GOT3 (cell line): ENCODE data around the gene NDUFS3.
"Not testable (repeated sequence)": the region's sequence is repeated elsewhere in the genome, so short reads cannot be mapped to it uniquely, and the experiment has no call there.

Source experiments
- DNase-seq: peaks from one replicate; lab custom pipeline; 2025; ENCODE audit warnings: mixed read lengths; lab: John Stamatoyannopoulos, UW

Gene NDUFS3

DNA sequence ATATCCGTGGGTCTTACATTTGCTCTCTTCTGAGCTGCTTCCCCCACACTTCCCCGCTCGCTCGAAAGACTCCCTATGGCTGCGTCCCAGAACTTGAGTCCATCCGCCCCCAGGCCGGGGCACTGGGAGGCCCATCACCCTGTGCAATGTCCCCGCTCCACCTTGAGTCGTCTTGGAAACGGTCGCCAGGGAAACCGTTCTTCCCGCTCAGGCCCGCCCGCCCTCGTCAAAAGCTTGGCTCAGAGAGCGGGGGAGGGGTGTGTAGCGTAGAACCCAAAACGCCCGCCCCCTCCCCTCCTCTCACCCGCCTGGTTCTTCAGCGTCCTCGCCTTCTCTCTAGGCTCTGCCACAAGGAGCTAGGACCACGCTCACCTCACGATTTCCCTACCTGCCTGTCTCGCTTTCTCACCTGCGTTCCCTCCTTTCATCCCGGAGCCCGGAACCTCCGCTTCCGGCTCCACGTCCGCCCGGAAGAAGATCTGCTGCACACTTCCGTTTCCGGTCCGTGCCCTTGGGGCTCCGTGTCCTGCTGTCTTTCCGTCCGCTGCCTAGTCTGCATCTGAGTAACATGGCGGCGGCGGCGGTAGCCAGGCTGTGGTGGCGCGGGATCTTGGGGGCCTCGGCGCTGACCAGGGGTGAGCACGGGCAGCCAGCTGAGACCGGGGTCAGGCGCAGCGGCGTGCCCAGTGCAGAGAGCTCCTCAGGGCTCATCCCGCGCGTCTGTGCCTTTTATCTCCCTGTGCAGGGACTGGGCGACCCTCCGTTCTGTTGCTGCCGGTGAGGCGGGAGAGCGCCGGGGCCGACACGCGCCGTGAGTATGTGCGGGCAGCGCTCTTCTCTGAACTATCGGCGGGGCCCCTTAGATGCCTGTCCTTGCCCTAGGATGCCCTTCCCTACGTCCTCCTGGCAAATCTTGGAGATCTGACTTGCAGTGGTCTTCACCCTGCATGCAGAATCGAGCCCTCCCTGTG lies at the start of gene NDUFS3, which contains the start of gene KBTBD4:
NDUFS3 (plus strand) TSS at position 551 of the 971 bp plus-strand sequence; CDS start at position 569, 18 bp downstream.
KBTBD4 (minus strand) TSS at position 447 of the 971 bp plus-strand sequence; CDS start at position 428, 19 bp downstream.
- DNase-seq = peak; percentile 44

DNA sequence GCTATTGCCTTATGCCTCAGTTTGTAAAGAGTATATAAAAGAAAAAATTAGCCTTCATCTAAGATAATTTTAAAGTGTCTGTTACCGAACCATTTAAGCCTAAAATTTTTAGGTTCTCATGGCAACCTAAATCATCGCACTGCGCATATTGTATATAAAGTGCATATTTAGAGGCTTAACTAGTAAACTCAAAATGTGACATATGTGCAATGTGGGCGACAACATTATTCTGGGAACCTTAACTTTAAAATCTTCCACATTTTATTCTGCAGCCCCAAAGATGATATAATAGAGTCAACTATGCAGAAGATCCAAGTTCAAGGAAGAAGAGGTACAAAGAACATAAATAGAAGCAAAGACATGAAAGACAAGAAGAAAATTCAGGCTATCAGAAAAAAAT lies 48.9 kb upstream of the NDUFS3 start:
- DNase-seq = no peak

DNA sequence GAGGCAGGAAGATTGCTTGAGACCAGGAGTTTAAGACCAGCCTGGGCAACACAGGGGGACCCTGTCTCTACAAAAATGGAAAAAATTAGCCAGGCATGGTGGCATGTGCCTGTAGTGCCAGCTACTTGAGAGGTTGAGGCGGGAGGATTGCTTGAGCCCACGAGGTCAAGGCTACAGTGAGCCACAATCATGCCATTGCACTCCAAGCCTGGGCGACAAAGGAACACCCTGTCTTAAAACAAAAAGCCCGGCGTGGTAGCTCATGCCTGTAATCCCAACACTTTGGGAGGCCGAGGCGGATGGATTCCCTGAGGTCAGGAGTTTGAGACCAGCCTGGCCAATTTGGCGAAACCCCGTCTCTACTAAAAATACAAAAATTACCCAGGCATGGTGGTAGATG lies 48.2 kb upstream of the NDUFS3 start:
- DNase-seq = not testable (repeated sequence)

DNA sequence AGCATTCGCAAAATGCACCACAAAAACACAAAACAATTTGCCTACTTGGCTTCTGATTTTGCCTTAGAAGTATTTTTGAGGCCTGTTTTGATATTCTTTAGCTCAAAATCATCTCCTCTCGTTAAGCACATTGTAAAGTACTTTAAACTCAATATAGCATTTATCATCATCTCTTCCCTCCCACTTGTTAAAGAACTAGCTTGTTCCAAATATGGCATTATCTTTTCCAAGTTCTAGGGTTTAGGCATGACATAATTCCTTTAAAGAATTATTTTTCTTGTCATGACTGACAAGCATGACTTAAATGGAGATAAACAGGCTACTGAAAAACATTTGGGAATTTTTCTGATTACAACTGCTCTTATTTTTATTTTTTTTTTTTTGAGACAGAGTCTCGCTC lies 47.2 kb upstream of the NDUFS3 start:
- DNase-seq = no peak

DNA sequence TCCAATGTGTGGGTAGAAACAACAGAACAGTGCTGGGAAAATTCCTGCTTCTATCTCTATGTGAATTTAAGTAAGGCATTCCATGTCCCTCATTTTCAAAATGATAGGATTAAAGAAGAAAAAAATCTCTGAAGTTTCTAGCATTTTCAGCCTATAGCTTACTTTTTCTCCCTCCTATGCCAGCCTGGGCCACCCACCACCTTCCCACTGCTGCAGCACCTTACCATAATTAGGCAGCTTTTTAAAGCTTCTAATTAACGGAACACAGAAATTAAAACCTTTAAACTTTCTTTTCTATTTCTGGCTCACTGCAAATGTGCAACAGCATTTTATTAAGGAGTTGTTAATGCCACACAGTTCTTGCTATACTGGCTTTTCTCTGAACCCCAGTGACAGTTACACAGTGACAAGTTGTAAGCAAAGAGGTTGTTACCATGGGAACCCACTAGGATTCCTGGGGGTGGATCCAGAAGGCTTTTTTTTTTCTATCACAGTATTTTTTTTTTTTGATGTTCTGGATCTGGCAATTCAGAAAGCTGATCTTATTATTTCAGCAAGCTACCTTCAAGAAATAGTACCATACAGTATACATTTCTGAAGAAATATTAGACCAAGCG lies 46.2 kb upstream of the NDUFS3 start:
- no peak for DNase-seq

DNA sequence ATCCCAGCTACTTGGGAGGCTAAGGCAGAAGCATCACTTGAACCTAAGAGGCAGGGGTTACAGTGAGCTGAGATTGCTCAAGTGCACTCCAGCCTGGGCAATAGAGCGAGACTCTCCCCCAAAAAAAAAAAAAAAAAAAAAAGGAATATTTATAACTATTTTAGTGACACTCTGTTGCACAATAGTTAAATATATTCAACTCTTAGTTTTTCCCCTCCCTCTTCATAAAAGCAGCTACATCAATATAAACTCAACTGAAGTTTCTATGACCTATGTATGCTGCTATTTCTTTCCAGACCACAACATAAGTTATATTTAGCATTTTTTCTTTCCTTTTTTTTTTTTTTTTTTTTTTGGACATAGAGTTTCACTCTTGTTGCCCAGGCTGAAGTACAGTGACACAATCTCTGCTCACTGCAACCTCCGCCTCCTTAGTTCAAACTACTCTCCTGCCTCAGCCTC lies 45.2 kb upstream of the NDUFS3 start:
- no peak for DNase-seq

DNA sequence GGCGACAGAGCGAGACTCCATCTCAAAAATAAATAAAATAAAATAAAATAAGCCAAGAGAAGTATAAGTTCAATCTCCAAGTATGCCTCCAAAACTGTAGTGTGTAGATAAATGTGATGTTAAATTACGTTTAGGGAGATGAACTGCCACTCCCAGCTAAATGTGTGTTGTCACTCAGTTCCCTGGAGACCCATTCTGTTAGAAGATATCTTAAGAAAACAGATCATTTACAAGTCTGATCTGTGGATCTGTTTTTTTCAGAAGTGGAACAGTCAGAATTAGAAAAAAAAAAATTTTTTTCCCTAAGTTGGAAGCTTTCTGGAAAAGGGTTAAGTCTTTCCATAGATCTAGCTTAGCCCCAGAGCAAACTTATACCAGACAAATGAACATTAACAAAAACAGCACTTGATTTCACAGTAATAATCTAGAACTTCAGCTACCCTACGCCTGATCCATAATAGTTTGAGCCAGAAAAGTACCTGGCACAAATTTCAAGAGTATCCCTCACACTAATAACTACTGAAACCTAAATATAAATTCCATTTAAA lies 44.1 kb upstream of the NDUFS3 start:
- DNase-seq = no peak

DNA sequence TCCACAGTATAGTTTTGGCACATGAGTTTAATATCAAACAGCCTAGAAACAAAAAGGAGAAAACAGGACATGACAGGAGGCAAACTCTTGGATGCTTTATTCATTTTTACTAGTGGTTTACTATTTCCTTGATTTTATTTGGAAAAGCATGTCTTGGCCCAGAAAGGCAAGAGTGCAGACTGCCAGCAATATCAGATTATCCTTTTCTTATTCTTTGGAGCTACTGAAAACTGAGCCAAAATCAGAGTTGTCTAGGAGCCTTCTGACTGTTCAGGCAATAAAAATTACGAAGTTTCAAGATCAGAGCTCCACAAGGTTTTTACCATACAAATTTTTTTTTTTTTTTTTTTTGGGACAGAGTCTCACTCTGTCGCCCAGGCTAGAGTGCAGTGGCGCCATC lies 42.0 kb upstream of the NDUFS3 start:
- no peak for DNase-seq

DNA sequence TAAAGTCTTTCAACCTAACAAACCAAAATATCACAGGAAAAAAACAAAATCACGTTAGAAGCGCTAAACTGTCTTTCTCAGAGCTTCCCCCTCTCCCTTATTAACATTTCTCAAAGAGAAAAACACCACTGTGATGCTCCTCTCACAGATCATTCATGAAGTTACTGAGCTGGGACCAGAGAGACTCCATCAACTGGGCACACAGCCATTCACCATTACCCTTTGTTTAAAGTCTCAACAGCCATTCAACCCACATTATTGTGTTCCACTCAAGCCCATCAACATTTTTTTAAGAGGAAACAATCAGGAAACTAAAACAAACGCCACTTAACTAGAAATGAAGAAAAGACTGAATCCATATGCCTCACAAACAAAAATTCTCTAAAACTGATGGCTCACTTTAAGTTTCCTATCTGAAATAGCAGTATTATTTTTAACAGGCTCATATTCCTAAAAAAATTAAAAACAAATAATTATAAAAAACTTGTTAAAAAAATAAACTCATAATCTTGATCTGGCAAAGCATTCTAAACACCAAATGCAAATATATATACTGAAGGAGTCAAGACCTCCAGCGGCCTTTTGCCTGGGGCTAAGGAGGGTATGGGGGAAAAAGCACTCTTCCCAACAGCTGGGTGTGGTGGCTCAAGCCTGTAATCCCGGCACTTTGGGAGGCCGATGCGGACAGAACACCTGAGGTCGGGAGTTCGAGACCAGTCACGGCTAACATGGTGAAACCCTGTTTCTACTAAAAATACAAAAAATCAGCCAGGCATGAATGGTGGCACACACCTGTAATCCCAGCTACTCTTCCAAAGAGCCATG lies 39.9 kb upstream of the NDUFS3 start:
- DNase-seq = no peak

DNA sequence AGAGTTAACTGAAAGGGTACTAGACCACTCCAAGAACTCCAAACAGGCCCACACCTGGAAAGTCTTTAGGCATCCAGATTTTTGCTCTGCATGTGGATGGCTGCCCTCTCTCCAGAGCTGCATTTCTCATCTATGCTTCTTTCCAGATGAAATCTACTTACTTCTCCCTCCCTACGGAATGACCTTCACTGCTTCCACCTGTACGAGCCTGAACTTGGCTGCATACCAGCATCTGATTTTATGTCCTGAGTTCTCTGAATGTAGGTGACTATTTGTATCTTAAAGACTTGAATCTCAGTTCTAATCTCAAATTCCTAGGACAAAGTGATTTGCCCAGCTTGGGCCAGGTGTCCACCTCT lies 39.2 kb upstream of the NDUFS3 start:
- DNase-seq = no peak

DNA sequence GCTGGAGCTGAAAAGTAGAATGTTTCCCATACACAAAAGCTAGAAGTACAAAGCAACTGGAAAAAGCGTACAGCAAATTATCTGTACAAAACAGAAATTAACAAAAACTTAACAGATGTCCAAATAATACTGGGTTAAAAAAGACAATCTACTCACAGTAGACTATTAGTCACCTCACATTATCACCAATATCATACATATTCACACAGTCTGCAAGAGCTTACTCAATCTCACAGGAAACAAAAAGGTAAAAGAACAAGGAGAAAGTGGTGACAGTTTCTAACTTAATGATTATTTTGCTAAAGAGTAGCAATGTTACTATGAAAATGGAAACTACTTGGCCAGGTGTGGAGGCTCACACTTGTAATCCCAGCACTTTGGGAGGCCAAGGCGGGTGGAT lies 37.8 kb upstream of the NDUFS3 start:
- DNase-seq = no peak

DNA sequence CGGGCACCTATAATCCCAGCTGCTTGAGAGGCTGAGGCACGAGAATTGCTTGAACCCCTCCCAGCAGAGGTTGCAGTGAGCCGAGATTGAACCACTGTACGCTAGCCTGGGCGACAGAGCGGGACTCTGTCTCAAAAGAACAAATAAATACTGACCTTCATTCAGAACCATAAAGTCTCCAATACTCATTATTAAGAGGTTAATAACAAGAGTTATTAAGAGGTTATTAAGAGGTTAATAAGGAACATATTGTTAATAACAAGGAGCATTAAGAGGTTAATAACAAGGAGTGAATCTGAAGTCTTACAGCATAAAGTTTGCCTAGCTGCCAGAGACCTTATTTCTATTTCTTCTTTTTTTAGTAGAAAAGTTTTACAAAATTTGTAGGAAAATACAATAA lies 33.6 kb upstream of the NDUFS3 start:
- no peak for DNase-seq

DNA sequence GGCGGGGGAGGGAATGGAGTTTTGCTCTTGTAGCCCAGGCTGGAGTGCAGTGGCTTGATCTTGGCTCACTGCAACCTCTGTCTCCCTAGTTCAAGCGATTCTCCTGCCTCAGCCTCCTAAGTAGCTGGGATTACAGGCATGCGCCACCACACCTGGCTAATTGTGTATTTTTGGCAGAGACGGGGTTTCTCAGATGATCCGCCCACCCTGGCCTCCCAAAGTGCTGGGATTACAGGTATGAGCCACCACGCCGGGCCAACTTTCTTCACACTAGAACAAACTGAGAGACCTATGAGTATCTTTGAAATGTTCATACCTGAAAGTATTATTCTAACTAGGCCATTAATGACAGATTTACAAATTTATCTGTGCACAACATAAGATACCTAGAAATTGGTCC lies 32.6 kb upstream of the NDUFS3 start:
- DNase-seq = not testable (repeated sequence)

DNA sequence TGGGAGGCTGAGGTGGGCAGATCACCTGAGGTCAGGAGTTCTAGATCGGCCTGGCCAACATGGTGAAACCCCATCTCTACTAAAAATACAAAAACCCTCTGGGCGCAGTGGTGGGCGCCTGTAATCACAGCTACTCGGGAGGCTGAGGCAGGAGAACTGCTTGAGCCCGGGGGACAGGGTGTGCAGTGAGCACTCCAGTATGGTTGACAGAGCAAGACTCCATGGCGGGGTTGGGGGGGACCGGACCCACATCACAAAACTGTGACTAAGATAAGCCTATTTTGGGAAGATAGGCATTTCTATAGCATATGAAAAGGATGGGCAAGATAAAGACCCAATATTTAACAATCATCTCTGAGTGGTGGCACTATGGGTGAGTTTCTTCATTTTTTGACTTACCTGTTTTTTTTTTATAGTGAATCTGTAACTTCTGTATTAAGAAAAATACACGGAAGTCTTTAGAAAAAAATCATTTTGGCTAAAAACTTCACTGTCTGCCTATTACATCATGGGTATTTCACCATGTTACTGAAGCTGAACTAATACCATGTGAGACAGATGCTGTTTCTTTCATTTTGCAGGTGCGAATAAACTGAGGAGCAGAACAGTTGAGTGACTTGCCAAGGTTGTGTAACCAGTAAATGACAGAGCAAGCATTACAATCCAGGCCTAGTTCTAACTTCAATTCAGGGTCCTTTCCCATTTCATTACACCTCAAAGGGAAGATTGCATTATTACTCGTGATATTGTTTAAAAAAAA lies 28.4 kb upstream of the NDUFS3 start:
- no peak for DNase-seq

DNA sequence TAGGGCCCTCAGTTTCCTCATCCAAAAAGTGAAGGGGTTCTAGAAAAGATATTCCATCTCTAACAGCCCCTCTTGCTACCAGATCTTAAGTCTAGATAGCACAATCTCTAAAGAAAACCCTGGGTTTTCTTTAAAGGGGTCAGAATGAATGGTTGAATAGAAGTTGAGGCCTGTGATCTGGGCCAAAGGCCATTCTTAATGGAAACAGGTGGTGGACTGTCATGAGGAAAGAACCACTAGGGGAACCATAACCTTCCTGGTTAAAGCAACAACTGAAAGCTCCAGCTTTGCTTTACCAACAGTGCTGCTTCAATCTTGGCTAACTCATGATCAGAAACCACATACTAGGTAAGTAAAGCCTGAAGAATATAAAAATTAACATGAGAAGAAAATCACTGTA lies 27.8 kb upstream of the NDUFS3 start:
- no peak for DNase-seq

DNA sequence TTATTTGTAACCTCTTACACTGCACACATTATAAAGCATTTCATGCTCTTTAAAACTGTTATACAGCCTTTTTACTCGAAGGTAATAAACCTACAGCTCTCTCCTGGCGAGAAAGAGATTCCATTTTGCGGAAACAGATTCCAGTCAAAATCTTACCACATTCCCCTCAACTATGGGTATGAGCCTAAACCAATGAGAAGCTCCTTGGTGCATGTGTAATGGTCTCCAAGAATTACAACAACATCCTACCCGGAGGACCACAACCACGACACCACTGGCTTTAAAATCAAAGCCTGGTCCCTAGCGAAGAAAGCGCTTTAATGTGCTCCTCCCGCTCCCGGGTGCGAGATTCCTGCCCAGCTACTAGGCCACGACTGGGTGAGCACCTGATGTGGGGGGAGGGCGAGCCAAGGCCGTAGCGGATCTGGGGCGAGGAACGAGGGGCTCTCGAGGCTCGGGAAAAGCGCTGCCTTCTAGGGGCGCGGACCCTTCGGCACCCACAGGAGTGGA lies 26.8 kb upstream of the NDUFS3 start:
- no peak for DNase-seq

DNA sequence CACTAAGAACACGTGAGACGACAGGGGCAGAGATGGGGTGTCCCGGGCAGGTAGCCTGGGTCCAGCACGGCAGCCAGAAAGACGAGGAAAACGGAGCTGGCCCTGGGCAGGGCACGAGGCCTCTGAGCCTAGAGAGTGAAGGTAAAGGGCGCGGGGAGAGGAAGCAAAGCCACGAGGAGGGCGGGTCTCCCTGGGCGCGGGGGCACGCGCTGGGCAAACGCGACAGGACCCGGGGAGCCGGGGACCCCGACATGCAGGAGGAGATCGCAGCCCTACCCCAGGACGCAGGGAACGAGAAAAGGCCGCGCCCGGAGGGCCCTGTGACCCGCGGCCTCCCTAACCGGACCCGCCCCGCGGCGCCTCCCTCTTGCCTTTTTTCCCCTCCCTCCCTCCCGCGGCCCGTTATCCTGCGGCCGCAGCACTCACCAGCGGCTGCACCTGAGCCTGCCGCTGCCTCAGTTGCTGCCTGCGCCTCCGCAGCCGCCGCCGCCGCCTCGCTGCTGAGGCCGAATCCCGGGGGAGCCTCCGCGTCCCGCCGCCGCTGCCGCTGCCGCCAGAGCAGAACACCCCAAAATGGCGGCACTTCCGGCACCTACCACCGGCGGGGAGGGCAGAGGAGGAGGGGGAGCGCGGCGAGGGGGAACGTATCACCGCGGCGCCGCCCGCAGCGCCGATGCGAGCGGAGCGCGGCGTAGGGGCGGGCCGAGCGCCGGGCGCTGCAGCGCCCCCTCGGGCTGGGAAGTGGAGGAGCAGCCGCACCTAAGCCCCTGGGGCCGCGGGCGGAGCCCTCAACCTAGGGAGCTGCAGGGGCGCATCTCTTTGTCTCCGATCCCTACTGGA lies 26.1 kb upstream of the NDUFS3 start, which contains the start of gene CELF1:
CELF1 (minus strand) TSS at position 567 of the 840 bp plus-strand sequence. CDS start 53,609 bp downstream, outside the sequence.
- peak; percentile 83 for DNase-seq

DNA sequence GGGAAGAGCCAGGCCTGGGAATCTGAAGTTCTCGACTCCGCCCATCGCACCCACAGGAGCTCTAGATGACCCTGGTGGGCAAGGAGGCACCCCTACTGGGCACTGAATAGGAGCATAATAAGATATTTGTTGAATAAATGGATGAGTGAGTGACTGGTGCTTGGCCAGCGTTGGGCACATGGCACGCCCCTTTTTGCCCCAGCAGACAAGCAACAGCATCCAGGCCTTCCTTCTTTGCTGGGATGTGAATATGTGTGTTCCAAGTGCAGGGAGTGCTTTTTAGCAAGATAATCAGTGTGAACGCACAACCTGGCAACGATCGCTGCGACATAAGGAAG lies 25.5 kb upstream of the NDUFS3 start:
- DNase-seq = no peak

DNA sequence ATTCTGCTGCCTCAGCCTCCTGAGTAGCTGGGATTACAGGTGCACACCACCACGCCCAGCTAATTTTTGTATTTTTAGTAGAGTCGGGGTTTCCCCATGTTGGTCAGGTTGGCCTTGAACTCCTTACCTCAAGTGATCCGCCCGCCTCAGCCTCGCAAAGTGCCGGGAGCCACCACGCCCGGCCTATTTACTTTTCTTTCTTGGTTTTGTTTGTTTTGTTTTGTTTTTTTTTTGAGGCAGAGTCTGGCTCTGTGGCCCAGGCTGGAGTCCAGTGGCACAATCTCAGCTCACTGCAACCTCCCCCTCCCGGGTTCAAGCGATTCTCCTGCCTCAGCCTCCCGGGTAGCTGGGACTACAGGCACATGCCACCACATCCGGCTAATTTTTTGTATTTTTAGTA lies 21.9 kb upstream of the NDUFS3 start:
- DNase-seq = not testable (repeated sequence)

DNA sequence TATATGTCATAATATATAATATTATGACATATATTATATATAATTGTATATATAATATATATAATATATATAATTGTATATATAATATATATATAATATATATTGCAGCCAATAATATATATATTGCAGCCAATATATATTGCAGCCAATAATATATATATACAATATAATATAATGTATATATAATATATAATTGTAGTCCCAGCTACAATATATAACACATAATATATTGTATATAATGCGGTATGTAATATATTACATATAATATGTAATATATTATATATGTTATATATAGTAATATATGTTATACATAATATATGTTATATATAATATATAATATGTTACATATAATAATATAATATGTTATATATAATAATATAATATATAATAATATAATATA lies 20.2 kb upstream of the NDUFS3 start:
- no peak for DNase-seq
